NCI-H128 (cell line): Measurements from ENCODE around the gene SHISAL2B.
"Not testable (repeated sequence)": the region's sequence is repeated elsewhere in the genome, so short reads cannot be mapped to it uniquely, and the experiment has no call there.

Experiments
- DNase-seq: peaks from one replicate; lab custom pipeline; 2025; ENCODE audit not compliant: unreplicated experiment; lab: John Stamatoyannopoulos, UW

The SHISAL2B gene

DNA sequence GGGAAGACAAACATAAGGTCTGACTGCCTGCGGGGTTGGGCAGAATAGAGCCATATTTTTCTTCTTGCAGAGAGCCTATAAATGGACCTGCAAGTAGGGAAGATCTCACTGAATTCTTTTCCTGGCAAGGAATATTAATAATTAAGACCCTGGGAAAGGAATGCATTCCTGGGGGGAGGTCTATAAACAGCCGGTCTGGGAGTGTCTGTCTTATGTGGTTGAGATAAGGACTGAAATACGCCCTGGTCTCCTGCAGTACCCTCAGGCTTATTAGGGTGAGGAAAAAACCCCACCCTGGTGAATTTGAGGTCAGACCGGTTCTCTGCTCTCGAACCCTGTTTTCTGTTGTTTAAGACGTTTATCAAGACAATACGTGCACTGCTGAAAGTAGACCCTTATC is 6.1 kb downstream of the SHISAL2B start:
- DNase-seq: not testable (repeated sequence)

DNA sequence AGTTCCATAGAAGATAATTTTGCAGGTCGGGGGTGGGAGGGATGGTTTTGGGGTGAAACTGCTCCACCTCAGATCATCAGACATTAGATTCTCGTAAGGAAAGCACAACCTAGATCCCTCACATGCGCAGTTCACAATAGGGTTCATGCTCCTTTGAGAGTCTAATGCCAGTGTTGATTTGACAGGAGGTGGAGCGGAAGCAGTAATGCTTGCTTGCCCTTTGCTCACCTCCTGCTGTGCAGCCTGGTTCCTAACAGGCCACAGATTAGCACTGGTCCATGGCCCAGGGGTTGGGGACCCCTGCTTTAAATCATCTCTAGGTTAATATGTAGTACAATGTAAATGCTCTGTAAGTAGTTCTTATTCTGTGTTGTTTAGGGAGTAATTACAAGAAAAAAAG is 10.5 kb downstream of the SHISAL2B start:
- DNase-seq: no peak

DNA sequence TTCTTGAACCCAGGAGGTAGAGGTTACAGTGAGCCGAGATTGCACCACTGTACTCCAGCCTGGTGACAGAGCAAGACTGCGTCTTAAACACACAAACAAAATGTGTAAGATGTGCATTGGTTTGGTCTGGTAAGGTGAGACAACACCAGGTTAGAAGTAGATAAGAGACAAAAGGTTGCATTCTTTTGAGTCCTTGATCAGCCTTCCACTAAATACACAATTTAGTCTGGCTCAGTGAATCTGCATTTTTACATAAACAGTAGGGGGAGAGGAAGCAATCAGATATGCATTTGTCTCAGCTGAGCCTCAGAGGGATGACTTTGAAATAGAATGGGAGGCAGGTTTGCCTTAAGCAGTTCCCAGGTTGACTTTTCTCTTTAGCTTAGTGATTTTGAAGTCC is 15.8 kb downstream of the SHISAL2B start:
- not testable (repeated sequence) for DNase-seq

DNA sequence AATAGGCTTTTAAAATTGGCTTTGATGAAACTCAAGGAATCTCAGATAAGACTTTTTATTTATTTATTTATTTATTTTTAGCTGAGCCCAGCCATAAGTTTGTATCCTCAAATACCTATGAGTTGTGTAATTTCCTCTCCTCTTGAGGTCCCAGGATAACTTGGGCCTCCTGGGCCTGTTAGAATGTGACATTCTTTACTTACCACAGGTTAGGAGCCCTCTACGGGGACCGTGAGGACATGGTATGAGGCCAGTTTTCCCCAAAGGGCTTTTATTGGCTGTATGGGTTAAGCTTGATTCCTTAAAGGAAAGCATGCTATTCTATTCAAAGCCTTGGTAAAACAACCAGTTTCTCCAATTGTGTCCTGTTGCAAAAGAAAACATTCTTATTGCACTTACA is 16.9 kb downstream of the SHISAL2B start:
- no peak for DNase-seq

DNA sequence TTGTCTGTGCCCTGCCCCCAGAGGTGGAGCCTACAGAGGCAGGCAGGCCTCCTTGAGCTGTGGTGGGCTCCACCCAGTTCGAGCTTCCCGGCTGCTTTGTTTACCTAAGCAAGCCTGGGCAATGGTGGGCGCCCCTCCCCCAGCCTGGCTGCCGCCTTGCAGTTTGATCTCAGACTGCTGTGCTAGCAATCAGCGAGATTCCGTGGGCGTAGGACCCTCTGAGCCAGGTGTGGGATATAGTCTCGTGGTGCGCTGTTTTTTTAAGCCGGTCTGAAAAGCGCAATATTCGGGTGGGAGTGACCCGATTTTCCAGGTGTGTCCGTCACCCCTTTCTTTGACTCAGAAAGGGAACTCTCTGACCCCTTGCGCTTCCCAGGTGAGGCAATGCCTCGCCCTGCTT is 24.2 kb downstream of the SHISAL2B start:
- not testable (repeated sequence) for DNase-seq

DNA sequence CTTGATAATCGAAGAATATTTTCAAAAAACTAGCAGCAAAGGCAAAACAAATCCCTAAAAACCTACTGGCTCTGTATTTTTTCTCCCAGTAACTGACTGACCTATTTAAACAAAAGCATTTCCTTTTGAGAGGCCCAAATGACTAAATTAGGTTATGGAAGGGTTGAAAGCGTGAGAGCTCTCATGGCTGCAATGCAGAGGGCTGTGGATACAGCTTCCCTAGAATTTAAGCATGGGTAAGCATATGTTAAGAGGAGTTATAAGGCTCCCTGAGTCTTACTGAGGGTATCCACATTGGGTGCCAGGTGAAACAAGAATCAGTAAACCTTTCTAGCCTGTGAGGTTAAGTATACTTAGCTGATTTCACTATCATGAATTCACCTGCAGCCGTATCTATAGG is 32.3 kb downstream of the SHISAL2B start:
- no peak for DNase-seq

DNA sequence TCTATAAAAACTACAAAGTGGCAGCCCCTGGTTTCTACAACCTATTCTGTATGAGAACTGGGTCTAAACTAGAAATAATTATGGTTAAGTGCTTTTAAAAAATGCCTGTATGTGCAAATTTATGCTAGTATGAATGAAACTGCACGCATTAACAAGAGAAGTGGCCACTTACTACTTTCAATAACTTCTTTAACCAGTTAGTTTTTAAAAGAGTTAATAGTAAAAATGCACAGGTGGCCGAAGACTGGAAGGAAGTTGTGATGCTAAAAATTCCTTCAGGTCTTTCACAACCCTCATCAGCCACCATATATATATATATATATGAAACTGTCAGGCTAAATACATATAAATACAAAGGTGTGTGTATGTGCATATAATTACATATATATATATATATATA is 36.8 kb downstream of the SHISAL2B start:
- no peak for DNase-seq

DNA sequence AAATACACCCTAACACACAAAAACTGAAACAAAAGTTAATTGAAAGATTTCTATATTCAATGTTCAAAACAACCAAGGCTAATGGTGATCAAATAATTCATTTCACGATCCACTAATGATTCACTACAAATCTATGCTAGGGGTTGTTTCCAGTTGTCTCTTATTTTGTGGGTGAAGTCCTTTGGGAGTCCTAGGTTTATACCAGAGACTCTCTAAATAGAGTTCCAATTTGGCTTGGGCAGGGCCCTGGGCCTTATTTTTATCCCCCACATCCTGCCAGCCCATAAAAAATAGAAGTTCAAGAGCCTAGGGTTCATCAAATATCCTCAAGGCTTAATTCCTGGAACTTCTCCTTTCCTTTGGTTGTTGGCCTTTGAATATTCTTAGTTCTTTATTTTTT is 52.1 kb downstream of the SHISAL2B start:
- DNase-seq: no peak

DNA sequence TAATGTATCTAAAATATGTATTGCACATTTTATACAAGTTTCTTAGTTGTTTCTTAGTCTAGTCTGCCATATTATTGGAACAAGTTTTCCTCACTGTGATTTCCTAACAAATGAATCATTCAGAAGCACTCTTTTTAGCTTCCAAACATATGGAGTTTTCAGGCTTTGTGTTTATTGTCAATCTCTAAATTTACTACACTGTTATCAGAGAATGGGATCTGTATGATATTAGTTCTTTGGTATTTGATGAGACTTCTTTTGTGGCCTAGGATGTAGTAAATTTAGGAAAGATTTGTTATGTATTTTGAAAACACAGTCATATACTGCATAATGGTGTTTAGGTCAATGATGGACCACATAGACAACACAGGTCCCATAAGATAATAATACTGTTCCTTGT is 52.5 kb downstream of the SHISAL2B start:
- no peak for DNase-seq

DNA sequence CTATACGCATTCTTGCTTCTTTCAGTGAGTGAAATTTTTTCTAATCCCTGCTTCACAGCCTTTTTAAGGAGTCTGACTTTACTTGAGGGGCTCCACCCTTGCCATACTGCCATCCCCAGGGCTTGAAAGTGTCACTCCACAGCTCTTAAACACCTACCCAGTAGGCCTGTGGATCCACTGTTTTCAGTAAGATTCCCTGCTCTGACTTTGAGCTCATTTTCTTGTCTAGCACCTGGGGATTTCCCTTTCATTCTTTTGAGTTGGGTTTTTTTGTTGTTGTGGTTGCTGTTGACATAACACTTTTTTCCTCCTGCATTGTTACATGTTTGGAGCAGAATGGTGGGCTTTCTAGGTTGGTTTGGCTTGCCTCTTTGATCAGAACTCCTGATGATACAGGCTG is 54.6 kb downstream of the SHISAL2B start:
- no peak for DNase-seq

DNA sequence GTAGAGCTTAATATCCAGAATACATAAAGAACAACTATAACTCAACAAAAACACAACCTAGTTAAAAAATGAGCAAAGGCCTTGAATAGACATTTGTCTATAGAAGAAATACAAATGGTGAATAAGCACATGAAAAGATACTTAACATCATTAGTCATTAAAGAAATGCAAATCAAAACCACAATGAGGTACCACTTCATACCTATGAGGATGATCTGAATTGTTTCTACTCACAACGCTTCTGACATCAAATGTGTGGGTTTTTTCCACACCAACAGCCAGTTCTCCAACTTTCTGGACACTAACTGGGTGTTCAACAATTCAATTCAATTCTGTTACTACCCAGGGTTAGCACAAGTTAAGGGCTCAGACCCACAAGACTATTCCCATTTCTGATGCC is 56.1 kb downstream of the SHISAL2B start:
- no peak for DNase-seq

DNA sequence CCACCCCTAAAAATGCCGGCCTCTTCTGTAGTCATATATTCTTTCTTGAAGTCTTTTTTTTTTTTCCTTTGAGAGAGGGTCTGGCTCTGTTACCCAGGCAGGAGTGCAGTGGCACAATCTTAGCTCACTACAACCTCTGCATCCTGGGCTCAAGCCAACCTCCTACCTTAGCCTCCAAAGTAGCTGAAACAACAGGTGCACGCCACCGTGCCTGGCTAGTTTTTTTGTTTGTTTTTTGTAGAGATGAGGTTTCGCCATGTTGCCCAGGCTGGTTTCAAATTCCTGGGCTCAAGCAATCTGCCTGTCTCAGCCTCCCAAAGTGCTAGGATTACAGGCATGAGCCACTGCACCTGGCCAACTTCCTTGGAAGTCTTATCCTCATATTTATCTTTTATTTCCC is 59.1 kb downstream of the SHISAL2B start:
- no peak for DNase-seq

DNA sequence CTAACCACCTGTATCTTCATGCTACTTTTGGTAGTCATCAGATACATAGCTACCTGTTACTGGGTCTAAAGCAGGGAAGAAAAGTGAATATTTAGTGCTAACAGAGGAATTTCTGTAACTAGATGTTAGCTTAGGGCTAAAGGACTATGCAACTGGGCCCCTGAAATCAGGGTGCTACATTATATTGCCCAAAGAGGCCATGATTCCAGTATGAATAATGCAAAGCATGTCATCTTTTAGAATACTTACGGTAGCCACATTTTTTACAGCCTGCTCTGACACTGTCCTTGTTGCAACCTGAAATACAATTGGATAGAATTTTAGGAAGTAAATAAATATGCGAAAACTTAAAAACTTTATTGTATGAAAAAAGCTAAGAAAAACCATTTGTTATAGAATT is 63.8 kb downstream of the SHISAL2B start:
- DNase-seq: no peak

DNA sequence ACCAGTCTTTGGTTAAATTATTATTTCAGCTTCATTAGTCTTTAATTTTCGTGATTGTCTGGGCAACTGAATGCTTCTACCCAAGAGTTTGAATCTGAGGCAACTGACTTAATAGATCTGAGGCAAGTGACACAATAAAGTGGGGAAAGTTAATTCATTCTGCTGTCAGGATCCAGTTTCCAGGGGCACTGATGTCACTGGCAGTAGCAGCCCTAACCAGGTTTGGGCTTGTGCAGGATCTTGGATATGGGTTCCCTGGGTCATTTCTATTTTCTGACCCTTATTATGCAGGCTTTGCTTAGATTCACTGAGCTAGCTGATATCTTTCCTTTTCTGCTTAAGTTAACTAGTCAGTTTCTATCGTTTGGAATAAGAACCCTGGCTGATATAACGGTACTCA is 68.6 kb downstream of the SHISAL2B start:
- no peak for DNase-seq

DNA sequence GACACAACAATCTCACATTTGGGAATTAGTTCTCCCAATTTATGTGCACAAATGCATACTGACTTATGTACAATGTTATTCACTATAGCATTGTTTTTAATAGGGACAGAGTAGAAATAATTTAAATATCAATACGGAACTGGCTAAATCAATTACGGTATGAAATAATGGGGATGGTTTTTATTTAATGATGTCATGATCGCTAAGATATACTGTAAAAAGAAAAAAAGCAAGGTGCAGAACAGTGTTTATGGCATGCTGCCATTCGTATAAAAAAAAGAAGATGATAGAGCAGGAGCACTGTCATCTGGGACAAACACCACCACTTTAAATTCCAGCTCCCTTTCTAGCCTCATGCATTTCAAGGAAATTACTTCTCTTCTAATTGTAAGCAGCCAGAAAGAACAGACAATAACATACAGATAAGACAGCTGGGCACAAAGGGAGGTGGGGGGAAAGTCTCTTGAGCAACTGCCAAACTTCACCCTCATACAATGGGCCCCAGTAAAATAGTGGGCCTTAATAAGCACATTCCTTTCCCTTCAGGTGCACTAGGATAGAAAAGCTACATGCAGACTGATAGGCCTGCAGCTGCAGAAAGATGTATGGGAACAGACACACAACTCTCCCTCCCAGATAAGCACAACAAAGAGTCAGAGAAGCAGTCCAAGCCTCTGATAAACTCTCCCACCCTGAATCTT is 69.8 kb downstream of the SHISAL2B start:
- no peak for DNase-seq

DNA sequence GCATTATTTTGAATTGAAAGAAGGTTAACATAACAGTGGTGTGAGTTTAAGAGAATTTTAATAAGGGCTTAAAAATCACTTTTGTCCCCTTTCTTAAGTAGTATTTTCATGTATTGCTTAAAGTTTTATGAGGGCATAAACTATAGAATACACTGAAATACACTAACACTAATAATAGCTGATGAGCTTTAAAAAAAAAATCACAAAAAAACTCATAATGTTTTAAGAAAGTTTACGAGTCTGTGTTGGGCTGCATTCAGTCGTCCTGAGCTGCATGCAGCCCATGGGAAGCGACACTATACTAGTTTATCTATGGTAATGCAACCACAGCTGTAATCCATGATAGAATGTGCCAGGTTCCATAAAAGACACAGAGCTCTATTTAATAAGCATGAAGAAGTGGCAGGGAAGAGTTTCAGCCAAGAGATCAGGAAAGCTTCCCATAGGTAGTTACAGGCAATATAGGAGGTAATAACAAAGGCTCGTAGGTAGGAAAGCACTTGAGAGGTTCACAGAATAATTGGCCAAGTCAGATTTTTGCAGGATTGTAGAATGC is 73.7 kb downstream of the SHISAL2B start:
- DNase-seq: no peak

DNA sequence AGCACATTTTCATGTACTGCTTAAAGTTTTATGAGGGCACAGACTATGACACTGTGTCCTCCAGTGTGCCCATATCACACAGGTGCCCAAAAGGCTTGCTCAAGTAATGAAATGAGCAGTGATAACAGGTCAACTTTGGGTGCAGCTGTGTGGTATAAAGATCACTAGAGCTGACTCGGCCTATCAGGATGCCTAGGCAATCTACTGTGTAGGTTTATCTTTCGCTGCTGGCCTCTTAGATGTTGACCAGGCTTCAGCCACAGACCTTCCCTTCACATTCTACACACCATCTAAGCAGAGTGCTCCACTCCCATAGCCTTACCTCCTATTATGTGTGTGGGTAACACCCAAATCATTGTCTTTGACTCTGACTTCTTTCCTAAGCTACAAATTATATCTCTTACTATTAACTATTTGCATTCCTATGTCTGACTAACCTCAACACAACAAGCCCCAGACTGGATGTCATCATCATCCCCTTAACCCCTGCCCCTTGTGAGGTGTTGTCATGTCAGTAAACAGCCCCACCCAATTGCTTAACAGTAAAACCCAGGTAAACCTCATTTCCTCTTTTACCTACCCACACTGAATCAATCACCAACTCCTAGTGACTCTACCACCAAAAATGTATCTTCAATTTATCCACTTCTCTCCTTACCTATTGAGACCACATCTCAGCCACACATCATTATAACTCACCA is 75.7 kb downstream of the SHISAL2B start:
- no peak for DNase-seq

DNA sequence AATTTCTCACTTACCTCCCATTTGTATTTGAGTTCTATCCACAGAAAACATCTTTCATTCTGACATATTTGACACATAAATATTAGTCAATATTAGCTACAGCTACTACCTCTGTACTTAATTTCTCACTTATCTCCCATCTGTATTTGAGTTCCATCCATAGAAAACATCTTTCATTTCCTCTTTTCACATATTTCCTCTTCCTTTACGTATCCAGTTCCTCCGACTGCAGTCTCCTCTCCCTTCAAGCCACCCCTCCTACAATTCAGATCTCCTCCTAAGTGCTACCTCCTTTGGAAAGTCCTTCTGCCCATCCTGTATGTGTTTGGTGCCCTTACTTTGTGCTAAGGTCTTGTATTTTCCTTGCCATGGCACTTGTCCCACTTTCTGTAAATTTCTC is 76.6 kb downstream of the SHISAL2B start:
- no peak for DNase-seq
